ENCODE data around the gene SLC4A3.
"Not testable (repeated sequence)": the region's sequence is repeated elsewhere in the genome, so short reads cannot be mapped to it uniquely, and the experiment has no call there.

The SLC4A3 gene

DNA sequence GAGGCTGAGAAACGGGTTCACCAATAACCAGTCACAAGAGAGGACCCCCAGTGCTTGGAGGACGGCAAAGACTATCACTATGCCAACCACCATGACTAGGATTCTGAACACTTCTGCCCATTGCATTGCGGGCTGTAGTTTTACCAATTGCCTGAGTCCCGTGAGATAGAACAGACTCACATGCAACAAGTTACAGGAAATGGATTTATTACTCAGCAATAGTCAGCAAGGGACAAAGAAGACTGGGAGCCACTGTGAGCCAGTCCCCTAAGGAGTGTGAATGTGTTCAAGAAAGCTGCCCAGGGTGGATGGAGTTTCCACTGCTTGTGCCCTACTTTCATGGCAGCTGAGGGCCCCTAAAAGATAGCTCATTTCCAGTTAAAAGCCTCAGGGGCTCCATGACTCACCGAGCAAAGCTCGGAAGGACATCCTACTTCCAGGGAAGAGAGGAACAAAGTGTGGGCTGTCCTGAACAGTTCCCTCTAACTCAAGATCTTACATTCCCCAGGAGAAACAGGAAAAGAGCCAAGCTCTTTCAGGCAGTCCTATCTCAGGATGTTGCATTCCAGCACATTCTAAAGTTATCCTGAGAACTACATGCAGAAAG lies 54.4 kb downstream of the SLC4A3 start:
- no peak for DNase-seq

DNA sequence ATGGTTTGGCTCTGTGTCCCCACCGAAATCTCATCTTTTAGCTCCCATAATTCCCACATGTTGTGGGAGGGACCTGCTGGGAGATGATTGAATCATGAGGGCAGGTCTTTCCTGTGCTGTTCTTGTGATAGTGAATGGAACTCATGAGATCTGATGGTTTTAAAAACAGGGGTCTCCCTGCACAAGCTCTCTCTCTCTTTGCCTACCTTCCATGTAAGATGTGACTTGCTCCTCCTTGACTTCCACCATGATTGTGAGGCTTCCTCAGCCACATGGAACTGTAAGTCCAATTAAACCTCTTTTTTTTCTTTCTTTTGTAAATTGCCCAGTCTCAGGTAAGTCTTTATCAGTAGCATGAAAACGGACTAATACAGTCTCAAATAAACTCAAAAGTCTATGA lies 56.0 kb downstream of the SLC4A3 start:
- DNase-seq: not testable (repeated sequence)

DNA sequence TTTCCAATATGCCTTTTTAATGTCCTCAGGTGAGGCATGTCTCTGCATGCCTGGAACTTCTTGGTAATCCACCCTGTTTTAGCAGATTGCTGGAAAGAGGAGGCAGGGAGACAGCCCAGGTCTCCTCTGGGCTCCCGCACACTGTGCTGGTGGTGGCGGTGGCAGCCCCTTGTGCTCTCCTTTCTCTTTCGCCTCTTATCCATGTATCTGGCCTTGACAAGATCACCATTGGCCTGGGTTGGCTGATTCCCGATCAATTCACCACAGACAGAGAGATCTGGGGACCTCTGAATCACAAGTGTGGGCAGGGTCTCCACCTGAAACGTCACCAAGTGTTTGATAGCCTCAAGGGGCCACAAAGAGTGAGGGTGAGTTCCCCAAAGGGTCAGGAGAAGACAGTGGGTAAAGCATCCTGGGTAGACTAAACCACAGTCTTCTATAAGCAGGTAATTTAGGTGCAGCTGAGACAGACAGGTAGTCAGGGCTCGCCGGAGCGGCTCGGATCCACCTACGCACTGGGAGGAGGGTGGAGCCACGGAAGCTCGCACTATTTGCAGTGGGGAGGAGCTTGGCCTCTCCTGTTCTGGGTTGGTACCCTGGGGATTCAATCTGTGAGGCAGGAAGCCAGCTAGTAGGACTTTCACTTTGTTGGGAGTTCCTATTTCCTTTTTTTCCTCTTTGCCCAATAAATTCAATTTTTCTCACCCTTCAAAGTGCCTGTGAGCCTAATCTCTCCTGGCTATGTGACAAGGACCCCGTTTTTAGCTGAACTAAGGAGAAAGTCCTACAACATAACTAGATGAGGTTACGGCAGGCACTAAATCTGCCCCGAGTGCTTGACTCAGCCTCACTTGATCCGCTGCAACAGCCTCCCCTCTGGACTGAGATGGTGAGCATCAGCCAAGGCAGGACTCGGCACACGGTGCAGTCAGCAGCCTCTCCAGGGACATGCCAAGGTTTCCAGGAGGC lies 57.6 kb downstream of the SLC4A3 start:
- DNase-seq: peak; percentile 89

DNA sequence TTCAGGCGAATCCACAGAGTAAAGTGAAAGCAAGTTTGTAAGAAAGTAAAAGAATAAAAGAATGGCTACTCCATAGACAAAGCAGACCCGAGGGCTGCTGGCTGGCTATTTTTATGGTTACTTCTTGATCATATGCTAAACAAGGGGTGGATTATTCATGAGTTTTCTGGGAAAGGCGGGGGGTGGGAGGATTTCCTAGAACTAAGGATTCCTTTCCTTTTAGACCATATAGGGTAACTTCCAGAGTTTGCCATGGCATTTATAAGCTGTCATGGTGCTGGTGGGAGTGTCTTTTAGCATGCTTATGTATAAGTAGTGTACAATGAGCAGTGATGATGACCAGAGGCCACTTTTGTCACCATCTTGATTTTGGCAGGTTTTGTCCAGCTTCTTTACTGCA lies 59.8 kb downstream of the SLC4A3 start:
- no peak for DNase-seq

DNA sequence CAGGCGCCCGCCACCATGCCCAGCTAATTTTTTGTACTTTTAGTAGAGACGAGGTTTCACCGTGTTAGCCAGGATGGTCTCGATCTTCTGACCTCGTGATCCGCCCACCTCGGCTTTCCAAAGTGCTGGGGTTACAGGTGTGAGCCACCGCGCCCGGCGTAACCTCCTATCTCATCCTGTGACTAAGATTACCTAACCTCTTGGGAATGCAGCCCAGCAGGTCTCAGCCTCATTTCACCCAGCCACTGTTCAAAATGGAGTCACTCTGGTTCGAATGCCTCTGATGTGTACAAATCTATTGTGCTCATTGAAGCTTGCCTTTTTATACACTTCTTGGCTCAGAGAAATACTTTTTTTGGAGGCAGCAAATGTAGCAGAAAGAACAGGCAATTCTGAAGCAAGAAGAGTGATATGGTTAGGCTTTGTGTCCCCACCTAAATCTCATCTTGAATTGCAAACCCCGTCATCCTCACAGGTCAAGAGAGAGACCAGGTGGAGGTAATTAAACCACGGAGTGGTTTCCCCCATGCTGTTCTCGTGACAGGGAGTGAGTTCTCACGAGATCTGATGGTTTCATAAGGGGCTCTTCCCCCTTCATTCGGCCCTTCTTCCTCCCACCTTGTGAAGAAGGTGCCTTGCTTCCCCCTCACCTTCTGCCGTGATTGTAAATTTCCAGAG lies 60.6 kb downstream of the SLC4A3 start:
- no peak for DNase-seq

DNA sequence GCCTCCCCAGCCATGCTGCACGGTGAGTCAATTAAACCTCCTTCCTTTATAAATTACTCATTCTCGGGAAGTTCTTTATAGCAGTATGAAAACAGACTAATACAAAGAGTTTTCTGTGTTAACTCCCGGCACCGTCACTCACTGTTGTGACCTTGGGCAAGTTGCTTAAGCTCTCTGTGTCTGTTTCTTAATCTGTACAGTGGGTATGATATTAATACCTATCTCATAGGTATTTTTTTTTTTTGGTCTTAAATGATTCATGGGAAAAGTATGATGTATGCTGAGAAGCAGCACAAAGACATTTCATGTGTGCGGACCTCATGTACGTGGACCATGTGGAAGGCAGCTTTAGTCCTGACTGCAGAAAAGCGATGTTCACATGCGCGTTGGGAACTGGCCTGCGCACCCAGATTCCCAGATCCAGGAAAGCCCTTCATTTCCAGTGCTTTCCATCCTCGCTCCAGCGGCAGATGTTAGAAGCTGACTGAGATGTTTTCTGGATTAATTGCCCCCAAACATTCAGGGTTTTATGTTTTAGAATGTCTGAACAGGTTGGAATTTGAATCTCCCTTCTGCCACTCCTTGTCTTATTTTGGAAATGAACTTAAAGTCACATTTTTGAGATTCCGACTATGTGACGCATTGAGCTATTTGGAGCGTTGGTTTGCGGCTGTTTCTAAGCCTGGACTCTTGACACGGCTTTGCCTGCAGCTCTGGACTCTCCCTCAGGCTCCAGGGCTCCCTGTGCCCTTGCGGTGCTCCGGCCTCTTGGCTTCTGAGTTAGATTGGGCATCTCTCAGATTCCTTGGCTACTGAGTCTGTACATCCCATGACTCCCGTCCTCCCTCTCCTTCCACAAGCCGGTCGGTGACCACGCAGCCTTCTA lies 61.4 kb downstream of the SLC4A3 start:
- no peak for DNase-seq

DNA sequence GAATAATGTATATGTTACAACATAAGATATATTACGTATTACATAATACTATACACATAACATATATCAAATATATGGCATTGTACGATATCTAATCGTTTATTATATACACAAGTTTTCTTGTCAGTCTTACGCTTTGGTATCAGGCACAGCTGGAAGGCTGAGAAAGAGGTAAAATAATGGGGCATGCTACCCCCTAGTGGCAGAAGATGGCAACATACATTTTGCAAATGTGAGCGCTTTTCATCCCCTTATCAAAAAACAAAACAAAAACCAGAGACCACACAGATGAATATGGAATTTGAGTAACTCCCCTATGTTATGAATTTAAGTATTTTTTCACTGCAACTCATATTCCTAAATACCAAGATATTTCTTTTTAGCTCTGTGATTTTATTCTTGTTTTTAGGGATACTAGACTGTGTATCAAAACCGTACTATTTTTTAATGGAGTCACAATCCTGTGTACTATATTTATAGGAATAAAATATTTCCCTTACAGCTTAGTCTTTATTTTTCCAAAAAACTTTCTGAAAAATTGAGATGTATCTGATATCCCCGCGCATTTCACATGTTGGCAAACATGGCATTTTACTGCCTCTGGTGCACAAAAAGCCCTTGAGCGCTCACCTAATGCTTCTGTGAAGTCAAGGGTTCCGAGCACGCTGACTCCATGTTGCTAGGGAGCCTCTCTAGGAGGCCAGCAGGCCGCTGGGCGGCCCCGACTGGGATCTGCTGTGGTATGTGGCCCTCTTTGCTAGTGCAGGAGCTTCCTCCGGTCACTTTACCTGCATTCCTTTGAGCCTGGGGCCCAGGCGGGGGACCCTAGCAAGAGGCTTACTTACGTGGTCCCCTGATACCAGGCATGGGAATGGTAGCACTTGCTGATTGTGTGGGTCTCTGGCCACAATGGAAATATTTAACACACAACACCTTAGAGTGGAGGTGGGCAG lies 62.5 kb downstream of the SLC4A3 start:
- DNase-seq: peak; percentile 67

DNA sequence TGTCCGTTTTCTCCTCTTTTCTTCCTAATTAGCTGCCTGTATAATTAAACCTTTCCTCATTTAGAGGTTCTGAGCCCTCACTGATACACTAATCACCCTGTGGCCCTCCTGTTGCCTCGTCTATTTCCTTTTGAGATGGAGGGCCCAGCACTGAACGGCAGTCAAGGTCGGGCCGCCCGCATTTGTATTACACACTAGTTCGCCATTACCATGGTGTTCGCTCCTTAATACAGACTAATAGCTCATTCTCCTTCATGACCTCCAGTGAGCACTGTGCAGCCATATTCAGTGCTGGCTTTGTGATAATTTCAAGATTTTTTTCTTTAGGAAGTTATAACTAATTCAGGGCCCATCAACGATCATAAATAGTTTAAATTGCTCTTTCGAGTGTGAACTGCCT lies 64.1 kb downstream of the SLC4A3 start:
- no peak for DNase-seq

All from NCI-H2171 treated with DMSO at 0.1 percent for 48 hours (cell line).